HFFc6 (cell line): Measurements from ENCODE around the gene ABCB11. TPM values are rescaled to one million over a fixed set of nuclear protein-coding genes. Genes with fewer than 3 reads are reported as not detected.

Experiments
- DNase-seq: peaks from one replicate; pipeline ENCODE4 v3.0.0-alpha.2; 2018
- H3K27ac Mint-ChIP-seq: 2 replicates; pipeline ENCODE4 v1.8.0; 2020; ENCODE audit warnings: mild to moderate bottlenecking, mixed read lengths
- H3K27me3 Mint-ChIP-seq: 2 replicates; pipeline ENCODE4 v1.8.0; 2021; ENCODE audit warnings: mild to moderate bottlenecking, moderate library complexity, mixed read lengths; ENCODE audit not compliant: insufficient read depth
- H3K36me3 Mint-ChIP-seq: 2 replicates; pipeline ENCODE4 v1.8.0; 2021; ENCODE audit warnings: low read depth, mixed read lengths
- H3K4me1 Mint-ChIP-seq: 2 replicates; pipeline ENCODE4 v1.8.0; 2020; ENCODE audit warnings: low read depth, mixed read lengths
- H3K4me3 Mint-ChIP-seq: 2 replicates; pipeline ENCODE4 v1.8.0; 2020; ENCODE audit warnings: mild to moderate bottlenecking, moderate library complexity, mixed read lengths
- H3K9me3 Mint-ChIP-seq: 2 replicates; pipeline ENCODE4 v1.8.0; 2020; ENCODE audit warnings: mild to moderate bottlenecking, mixed read lengths
- CTCF ChIP-seq: fragments of 200-600 bp; sonication (generic); IDR thresholded peaks from 2 replicates; pipeline ENCODE4 v1.5.0; 2021; ENCODE audit warnings: antibody characterized with exemption, mild to moderate bottlenecking
- total RNA-seq, 6 experiments: library from RNA; stranded (reverse); fragmentation: NEBNext Ultra II Directional; extraction: Animal tissue kit (Norgen Biotek cat#: 25700); gene quantifications; 2 replicates in 1 of 6; 3 replicates in 5 of 6; pipeline ENCODE4 v1.2.3, GENCODE V29; 2021

ABCB11 gene
- total RNA-seq, 6 experiments from 2014 or later: 0.02 TPM; not detected in 5

- no peak for TF ChIP-seq CTCF
- Mint-ChIP-seq H3K4me1 (no peaks in the 10 kb centered on the region), H3K9me3 (no peaks in the 10 kb centered on the region), H3K4me3 (no peak overlapping the region), H3K27ac (no peak overlapping the region), H3K36me3 (no peaks in the 10 kb centered on the region), H3K27me3 (no peaks in the 10 kb centered on the region; the same call in 1 of the 2 replicates)
- DNase-seq: no peak
These were observed 60.4 kb downstream of the ABCB11 start for GRCh38 chr2:168970711-168971233.

- Mint-ChIP-seq H3K4me1 (no peaks in the 10 kb centered on the region), H3K27me3 (no peaks in the 10 kb centered on the region; the same call in 1 of the 2 replicates), H3K36me3 (no peaks in the 10 kb centered on the region), H3K4me3 (no peak overlapping the region), H3K27ac (no peak overlapping the region), H3K9me3 (no peaks in the 10 kb centered on the region)
- TF ChIP-seq CTCF: no peak
- no peak for DNase-seq
These were observed 61.3 kb downstream of the ABCB11 start for GRCh38 chr2:168969865-168970264.

GRCh38 chr2:168968342-168968741 lies 62.8 kb downstream of the ABCB11 start:
- TF ChIP-seq CTCF: no peak
- Mint-ChIP-seq H3K36me3 (no peaks in the 10 kb centered on the region), H3K4me3 (no peak overlapping the region), H3K9me3 (no peaks in the 10 kb centered on the region), H3K27ac (no peak overlapping the region), H3K4me1 (no peaks in the 10 kb centered on the region), H3K27me3 (peaks cover 2% of the 10 kb centered on the region)
- DNase-seq: no peak

GRCh38 chr2:168964251-168964807 lies 66.8 kb downstream of the ABCB11 start:
- Mint-ChIP-seq H3K27ac (no peak overlapping the region), H3K9me3 (no peaks in the 10 kb centered on the region), H3K36me3 (no peaks in the 10 kb centered on the region)

GRCh38 chr2:168962636-168963035 lies 68.5 kb downstream of the ABCB11 start:
- Mint-ChIP-seq H3K4me3 (no peak overlapping the region), H3K4me1 (no peaks in the 10 kb centered on the region), H3K27me3 (peaks cover 2% of the 10 kb centered on the region), H3K36me3 (no peaks in the 10 kb centered on the region), H3K27ac (no peak overlapping the region), H3K9me3 (no peaks in the 10 kb centered on the region)
- no peak for DNase-seq
- no peak for TF ChIP-seq CTCF

More at GRCh38 chr2:168964251-168964807, 66.8 kb downstream of the ABCB11 start:
- Mint-ChIP-seq H3K27me3 (peaks cover 2% of the 10 kb centered on the region), H3K4me3 (no peak overlapping the region), H3K4me1 (no peaks in the 10 kb centered on the region)
- DNase-seq: no peak
- no peak for TF ChIP-seq CTCF
